ENCODE measurements around the gene MAGIX.
"Not testable (repeated sequence)": the region's sequence is repeated elsewhere in the genome, so short reads cannot be mapped to it uniquely, and the experiment has no call there.

MAGIX gene

DNA sequence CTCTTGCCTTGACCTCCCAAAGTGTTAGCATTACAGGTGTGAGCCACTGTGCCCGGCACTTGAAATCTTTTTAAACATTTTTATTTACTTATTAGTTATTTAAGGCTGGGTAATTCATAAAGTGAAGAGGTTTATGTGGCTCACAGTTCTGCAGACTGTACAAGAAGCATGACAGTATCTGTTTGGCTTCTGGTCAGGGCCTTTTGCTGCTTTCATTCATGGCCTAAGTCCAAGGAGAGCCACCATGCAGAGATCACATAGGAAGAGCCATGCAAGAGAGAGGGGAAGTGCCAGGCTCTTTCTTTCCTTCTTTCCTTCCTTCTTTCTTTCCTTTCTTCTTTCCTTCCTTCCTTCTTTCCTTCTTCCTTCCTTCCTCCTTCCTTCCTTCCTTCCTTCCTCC is 28.8 kb upstream of the MAGIX start:
- H3K27ac ChIP-seq, result no peak overlapping the region
- TF ChIP-seq, protein P1, sequence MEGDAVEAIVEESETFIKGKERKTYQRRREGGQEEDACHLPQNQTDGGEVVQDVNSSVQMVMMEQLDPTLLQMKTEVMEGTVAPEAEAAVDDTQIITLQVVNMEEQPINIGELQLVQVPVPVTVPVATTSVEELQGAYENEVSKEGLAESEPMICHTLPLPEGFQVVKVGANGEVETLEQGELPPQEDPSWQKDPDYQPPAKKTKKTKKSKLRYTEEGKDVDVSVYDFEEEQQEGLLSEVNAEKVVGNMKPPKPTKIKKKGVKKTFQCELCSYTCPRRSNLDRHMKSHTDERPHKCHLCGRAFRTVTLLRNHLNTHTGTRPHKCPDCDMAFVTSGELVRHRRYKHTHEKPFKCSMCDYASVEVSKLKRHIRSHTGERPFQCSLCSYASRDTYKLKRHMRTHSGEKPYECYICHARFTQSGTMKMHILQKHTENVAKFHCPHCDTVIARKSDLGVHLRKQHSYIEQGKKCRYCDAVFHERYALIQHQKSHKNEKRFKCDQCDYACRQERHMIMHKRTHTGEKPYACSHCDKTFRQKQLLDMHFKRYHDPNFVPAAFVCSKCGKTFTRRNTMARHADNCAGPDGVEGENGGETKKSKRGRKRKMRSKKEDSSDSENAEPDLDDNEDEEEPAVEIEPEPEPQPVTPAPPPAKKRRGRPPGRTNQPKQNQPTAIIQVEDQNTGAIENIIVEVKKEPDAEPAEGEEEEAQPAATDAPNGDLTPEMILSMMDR (conservative IDR thresholded peaks at IDR 0.05), result no peak

- TF ChIP-seq, protein P1 (conservative IDR thresholded peaks at IDR 0.05), result no peak
- no peak overlapping the region for H3K27ac ChIP-seq
These were observed 25.1 kb upstream of the MAGIX start for GRCh38 chrX:49137492-49137891.

GRCh38 chrX:49139713-49140112 is 22.8 kb upstream of the MAGIX start:
- TF ChIP-seq, protein P1 (conservative IDR thresholded peaks at IDR 0.05), result no peak
- H3K27ac ChIP-seq, result no peak overlapping the region

GRCh38 chrX:49142264-49142663 is 20.3 kb upstream of the MAGIX start:
- H3K27ac ChIP-seq, result not testable (repeated sequence)

GRCh38 chrX:49143154-49143553 is 19.4 kb upstream of the MAGIX start:
- H3K27ac ChIP-seq, result not testable (repeated sequence)

GRCh38 chrX:49147282-49147681 is 15.3 kb upstream of the MAGIX start:
- H3K27ac ChIP-seq, result no peak overlapping the region
- TF ChIP-seq, protein P1 (conservative IDR thresholded peaks at IDR 0.05), result no peak

DNA sequence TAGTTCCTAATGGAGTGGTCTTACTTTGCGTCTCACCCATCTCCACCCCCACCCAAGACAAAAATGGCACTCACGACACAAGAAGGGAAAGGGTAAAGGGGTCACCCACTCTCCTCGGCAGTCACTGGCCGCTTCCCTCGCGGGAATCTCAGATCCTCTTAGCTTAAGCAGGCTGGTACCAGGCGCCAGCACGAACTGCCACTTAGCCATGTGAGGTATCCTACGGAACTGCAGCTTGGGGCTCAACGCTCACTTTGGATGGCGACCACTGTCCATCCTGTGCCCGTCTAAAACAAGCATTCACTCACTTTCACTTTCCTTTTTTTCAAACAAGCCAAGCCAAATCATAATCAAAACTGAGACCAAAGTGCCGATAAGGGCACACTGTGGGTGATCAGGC is 14.6 kb upstream of the MAGIX start:
- H3K27ac ChIP-seq, result no peak overlapping the region
- TF ChIP-seq, protein P1 (conservative IDR thresholded peaks at IDR 0.05), result no peak

DNA sequence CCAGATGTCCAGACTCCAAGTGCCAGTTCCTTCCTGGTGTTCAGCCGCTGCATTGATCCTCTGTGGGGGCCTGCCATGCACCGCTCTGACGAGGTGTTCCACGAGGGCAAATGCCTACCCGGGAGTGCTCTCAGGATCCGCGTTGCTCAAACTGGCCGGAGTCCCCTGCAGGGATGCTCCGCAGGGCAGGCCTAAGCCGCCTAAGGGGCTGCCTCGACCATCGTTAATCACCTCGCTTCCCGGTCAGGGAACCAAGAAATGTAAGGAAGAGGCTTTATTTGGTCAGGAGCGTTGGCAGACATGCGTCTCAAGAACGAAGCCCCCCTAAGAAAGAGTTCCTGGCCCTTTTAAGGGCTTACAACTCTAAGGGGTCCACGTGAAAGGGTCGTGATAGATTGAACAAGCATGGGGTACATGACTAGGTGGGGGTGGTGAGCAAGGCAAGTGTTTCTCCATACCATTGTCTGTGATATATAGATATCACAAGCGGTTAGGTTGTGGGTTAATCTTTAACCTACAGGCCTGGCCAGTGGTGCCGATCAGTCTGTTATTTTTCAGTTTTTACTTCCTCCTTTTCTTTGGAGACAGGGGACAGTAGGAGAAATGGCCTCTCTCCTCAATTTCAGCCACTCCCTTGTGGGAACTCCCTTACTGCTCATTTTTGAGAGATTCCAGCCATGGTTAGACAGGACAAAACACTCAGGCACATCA is 14.0 kb upstream of the MAGIX start:
- not testable (repeated sequence) for H3K27ac ChIP-seq

- H3K27ac ChIP-seq, result not testable (repeated sequence)
These were observed 13.3 kb upstream of the MAGIX start for GRCh38 chrX:49149291-49149690.

- TF ChIP-seq, protein P1 (conservative IDR thresholded peaks at IDR 0.05), result no peak
- H3K27ac ChIP-seq, result no peak overlapping the region
These were observed 9.1 kb upstream of the MAGIX start for GRCh38 chrX:49153467-49153866.

Measured in VCaP (cell line).